ENCODE data around the gene TTC9C. TPM values are rescaled to one million over a fixed set of nuclear protein-coding genes. Genes with fewer than 3 reads are reported as not detected.

TTC9C gene
- total RNA-seq, 1 experiment from 2014 or later: 37.4 TPM

- Histone ChIP-seq H4K20me1 (ENCODE audit: low read length) (peaks cover 43% of the 10 kb centered on the region), H3K9me3 (ENCODE audit: low read length) (no peaks in the 10 kb centered on the region), H3F3A (ENCODE audit: low read length, unreplicated experiment) (no peaks in the 10 kb centered on the region), H3K36me3 (ENCODE audit: low read depth, low read length) (peaks cover 28% of the 10 kb centered on the region), H3K27me3 (ENCODE audit: low read length) (no peaks in the 10 kb centered on the region), H3K9ac (ENCODE audit: low read length) (peak overlapping the region; percentile 85), H3K9me2 (replicated peaks; ENCODE audit: low read length) (no peaks in the 10 kb centered on the region), H3K4me3 (ENCODE audit: low read length) (peak overlapping the region; percentile 91), H3K4me1 (ENCODE audit: insufficient read depth, low read length) (peaks cover 9% of the 10 kb centered on the region), H3K27ac (ENCODE audit: low read length) (peak overlapping the region; percentile 90), H3K4me2 (ENCODE audit: low read length) (peak overlapping the region; percentile 88), H2AFZ (ENCODE audit: low read length) (peak overlapping the region; percentile 62; the same call in 1 of the 2 replicates), H3K79me2 (ENCODE audit: low read length) (peaks cover 80% of the 10 kb centered on the region)
- no TSS peak for BruUV-seq (replicated peaks)
- no peak for DNase-seq
- ChIA-PET CTCF (interaction anchor here (0.6 to 1.5 kb wide), 2 partner anchors 21 to 60 kb away, joined by 3 to 9 read pairs; partner anchors contain the start of gene TMEM179B), POLR2A (ENCODE audit: unreplicated experiment) (interaction anchor here (0.5 to 2.8 kb wide), 9 partner anchors 27 to 1513 kb away, joined by 3 to 19 read pairs (median 5); partner anchors contain the start of genes LBHD1, TAF6L, TMEM179B and UQCC3)
- ATAC-seq: no peak; the same call in 1 of the 2 replicates
- no peak for TF ChIP-seq EZH2phosphoT487 (IDR thresholded peaks at IDR 0.05; ENCODE audit: borderline replicate concordance, low read length)
- TF ChIP-seq CTCF (conservative IDR thresholded peaks at IDR 0.05; ENCODE audit: low read depth, low read length): no peak
- TF ChIP-seq EZH2 (IDR thresholded peaks at IDR 0.05; ENCODE audit: low read length, unreplicated experiment): no peak
- intact Hi-C loops (cut with micrococcal nuclease): loop anchor here (2.0 to 10.0 kb wide), 4 partner anchors 50 to 1458 kb away; partner anchors contain the start of genes SLC3A2, STIP1 and UBXN1
Observed at GRCh38 chr11:62726915-62727164, 1.4 kb upstream of the TTC9C start.

- POLR2A ChIA-PET (ENCODE audit: unreplicated experiment): interaction anchor here (0.5 to 2.8 kb wide), 11 partner anchors 27 to 1512 kb away, joined by 3 to 19 read pairs (median 5); partner anchors contain the start of genes C11orf98, CSKMT, LBHD1 and TAF6L
Observed at GRCh38 chr11:62727165-62727871, 968 bp upstream of the TTC9C start, which contains the start of gene HNRNPUL2. TSS of gene HNRNPUL2 (minus strand) at chr11:62727457. CDS start at chr11:62727156, 301 bp downstream.

More at GRCh38 chr11:62727165-62727871, 968 bp upstream of the TTC9C start, which contains the start of gene HNRNPUL2:
- ATAC-seq (peak; percentile 82), DNase-seq (peak; percentile 100)
- Histone ChIP-seq H3K79me2 (ENCODE audit: low read length) (peaks cover 80% of the 10 kb centered on the region), H3K27me3 (ENCODE audit: low read length) (no peaks in the 10 kb centered on the region), H3K9ac (ENCODE audit: low read length) (peak within 1 kb of the TSS; percentile 85), H2AFZ (ENCODE audit: low read length) (peak within 1 kb of the TSS; percentile 97), H4K20me1 (ENCODE audit: low read length) (peaks cover 40% of the 10 kb centered on the region), H3K9me2 (replicated peaks; ENCODE audit: low read length) (no peaks in the 10 kb centered on the region), H3K36me3 (ENCODE audit: low read depth, low read length) (peaks cover 23% of the 10 kb centered on the region), H3F3A (ENCODE audit: low read length, unreplicated experiment) (no peaks in the 10 kb centered on the region), H3K9me3 (ENCODE audit: low read length) (no peaks in the 10 kb centered on the region), H3K27ac (ENCODE audit: low read length) (peak within 1 kb of the TSS; percentile 90), H3K4me2 (ENCODE audit: low read length) (peak within 1 kb of the TSS; percentile 88), H3K4me1 (ENCODE audit: insufficient read depth, low read length) (peaks cover 9% of the 10 kb centered on the region), H3K4me3 (ENCODE audit: low read length) (peak within 1 kb of the TSS; percentile 91)
- BruUV-seq (replicated peaks): no TSS peak
- TF ChIP-seq CTCF (conservative IDR thresholded peaks at IDR 0.05; ENCODE audit: low read depth, low read length) (no peak), EZH2 (IDR thresholded peaks at IDR 0.05; ENCODE audit: low read length, unreplicated experiment) (no peak), EZH2phosphoT487 (IDR thresholded peaks at IDR 0.05; ENCODE audit: borderline replicate concordance, low read length) (no peak)
- intact Hi-C loops (cut with micrococcal nuclease): loop anchor here (2.0 to 10.0 kb wide), 4 partner anchors 50 to 1457 kb away; partner anchors contain the start of genes SLC3A2, STIP1 and UBXN1
- CTCF ChIA-PET: interaction anchor here (0.6 to 1.5 kb wide), 6 partner anchors 11 to 153 kb away, joined by 3 to 9 read pairs (median 4); partner anchors contain the start of genes LBHD1 and TMEM179B

Measured in PC-3 (cell line).